T-helper 22 cell (primary cell): ENCODE data around the gene ARRDC2.
"Not testable (repeated sequence)": the region's sequence is repeated elsewhere in the genome, so short reads cannot be mapped to it uniquely, and the experiment has no call there.

ENCODE experiments used
- DNase-seq: peaks from one replicate; pipeline ENCODE4 v3.0.0-alpha.2; 2020; ENCODE audit warnings: low read depth

Gene ARRDC2

DNA sequence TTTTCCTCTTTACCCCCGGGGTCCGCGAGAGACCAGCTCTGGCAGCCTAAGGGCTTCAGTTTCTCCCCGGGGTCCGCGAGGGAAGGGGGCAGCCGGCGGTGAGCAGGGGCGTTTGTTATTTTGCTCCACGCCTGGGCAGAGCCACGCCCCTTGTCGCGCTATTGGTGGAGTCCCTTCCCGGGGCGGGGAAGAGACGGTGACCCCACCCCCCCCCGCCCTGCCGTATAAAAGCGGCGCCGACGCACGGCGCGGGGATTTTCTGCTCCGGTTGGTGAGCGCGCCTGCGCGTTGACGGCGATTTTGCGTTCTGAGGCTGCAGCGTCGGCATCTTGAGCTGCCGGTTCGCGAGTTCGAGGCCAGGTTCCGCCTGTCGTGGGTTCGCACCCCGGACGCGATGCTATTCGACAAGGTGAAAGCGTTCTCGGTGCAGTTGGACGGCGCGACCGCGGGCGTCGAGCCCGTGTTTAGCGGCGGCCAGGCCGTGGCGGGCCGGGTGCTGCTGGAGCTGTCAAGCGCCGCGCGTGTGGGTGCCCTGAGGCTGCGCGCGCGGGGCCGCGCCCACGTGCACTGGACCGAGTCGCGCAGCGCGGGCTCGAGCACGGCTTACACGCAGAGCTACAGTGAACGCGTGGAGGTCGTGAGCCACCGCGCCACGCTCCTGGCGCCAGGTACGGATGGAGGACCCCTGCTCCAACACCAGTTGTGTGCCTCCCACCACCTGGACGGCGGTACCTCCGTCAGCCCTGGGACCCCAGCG lies at the start of gene ARRDC2:
TSS of gene ARRDC2 (plus strand) at position 254 of the 757 bp plus-strand sequence. CDS start at position 395, 141 bp downstream.
- DNase-seq, result peak; percentile 83

DNA sequence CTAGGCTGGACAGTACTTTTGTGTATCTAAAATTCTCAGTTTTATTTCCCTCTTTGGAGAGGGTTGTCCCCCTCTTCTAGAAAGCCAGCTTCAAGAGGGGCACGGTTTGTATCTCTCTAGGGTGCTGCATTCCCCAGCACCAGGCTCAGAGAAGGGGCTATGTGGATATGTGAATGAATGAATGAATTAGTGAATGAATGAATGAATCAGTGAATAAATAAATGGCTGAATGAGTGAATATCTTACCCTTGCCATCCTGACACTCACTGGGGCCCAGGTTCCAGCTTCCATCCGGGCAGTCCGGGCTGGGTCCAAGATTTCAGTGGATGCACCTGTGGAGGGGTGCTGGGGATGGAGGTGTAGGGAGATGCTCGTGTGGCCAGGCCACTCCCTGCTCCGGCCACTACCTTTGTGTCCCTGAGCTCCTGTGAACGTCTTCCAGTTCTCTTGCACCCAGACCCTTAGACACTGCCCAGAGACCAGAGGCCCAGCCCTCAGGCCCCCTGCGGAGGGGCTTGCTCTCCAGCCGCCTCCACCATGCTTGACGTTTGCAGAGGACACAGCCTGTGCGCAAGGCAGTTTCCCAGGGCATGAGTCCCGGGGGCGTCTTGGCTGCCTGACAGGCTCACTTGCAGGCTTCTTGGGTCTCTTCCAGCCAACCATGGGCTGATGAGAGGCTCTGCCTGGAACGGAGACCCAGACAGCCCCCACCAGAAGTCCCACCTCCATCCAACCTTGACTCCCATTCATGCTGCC lies 43.9 kb upstream of the ARRDC2 start:
- DNase-seq, result no peak

DNA sequence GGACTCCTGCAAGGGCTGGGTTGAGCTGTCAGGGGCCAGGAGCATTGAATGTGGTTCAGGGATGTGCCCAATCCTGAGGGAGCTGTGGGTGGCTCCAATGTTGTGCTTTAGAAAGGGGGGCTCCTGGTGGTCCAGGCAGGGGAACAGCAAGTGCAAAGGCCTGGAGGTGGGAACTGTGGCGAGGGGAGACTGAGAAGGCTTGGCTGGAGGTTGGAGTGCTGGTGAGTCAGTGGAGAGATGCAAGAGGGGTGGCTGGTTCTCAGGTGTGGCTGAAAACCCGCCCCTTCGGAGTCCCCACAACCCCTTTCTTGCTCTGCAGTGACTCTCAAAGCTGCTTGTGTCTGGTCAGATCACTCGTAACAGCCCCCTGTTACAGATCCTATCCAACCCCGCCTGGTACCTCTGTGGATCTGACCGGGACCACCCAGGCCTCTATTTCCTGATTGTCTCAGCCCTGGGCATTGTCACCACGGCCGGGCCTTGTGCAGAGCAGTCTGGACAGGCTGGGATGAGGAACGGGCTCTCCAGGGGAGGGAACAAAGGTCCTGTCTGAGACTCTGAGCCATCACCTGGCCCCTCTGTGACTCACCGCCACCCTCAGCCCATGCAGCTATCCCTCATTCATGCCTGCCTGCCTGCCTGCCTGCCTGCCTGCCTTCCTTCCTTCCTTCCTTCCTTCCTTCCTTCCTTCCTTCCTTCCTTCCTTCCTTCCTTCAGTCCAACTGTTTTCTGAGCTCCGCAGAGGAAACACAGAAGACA lies 42.4 kb upstream of the ARRDC2 start:
- no peak for DNase-seq

DNA sequence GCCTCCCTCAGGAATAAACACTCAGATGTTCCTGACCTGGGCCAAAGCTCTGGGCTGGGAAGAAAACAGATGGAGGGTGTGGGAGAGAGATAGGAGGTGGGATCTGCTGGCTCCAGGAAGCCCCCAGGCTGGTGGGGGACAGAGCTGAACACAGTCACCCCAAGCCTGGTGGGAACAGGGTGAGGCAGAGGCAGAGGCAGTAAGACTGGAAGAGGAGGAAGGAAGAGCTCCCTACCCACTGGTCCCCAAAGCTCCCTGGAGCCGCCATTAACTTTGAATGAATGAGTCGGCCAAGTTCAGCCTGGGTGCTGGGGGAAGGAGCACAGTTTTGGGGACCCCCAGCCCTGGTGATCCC lies 41.9 kb upstream of the ARRDC2 start:
- no peak for DNase-seq

DNA sequence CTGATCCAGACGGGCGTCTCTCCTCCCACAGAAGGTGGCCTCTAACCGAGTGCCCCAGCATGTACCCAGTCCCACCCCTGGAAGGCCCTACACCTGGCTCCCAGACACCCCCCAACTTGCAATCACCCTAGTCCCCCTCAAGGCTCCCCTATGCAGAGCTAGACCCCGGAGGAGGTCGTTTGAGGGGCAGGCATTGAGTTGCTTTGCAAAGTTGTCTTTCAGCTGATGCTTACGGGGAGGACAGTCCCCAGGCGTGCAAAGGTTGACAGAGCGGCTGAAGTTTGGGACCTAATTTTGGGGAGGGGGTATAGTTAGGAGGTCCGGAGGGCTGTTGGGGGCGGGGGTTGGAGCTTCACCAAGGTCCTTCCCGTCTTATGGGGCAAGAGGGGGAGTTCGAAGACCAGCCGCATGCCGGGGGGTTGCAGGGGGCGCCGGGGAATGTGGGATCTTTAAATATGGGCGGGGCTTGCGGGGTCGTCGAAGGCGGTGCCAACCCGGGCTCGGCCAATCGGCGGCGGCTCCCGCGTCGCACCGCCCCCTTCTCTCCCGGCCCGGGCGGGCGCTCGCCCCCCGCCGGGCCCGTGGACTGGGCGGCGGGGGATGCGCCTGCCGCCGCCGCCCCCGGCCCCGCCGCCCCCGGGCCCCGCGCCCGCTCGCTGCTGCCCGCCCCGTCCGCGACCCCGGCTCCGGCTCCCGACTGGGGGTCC lies 41.3 kb upstream of the ARRDC2 start, which contains the start of gene KCNN1:
TSS of gene KCNN1 (plus strand) at position 558 of the 707 bp plus-strand sequence. CDS start 6,782 bp downstream, outside the sequence.
- DNase-seq, result no peak

DNA sequence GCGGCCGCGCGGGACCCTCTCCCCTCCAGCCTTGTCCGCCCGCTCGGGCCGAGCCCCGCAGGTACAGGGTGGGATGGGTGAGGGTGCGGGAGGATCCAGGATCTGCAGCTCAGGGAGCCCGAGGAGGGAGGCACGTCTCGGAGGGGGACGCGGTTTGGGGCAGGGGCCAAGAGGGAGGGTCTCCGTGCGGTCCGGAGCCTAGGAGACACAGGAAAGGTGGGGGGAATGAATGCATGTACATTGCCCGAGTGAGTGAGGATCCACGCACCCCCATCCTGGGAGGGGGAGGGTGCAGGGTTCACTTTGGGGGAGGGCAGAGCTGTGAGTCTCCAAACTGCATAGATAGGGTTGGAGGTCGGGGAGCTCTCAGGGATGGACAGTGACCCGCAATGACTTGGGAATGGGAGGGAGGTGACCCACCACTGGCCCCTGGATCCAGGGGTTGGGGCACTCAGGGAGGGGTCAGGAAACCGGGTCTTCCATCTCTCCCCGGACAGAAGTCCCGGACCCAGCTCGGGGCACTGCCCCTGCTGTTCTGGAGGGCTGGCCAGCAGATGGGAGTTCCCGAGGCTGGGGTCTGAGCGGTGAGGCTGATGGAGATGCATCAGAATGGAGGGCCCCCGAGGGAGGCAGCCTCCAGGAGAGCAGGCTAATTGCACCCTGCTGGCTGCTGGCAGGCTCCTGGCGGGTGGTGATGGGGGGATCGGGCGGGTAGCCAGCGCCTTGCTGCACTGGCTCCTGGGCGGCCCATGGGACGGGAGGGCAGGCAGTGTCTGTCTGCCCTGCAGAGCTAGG lies 40.5 kb upstream of the ARRDC2 start:
- no peak for DNase-seq

DNA sequence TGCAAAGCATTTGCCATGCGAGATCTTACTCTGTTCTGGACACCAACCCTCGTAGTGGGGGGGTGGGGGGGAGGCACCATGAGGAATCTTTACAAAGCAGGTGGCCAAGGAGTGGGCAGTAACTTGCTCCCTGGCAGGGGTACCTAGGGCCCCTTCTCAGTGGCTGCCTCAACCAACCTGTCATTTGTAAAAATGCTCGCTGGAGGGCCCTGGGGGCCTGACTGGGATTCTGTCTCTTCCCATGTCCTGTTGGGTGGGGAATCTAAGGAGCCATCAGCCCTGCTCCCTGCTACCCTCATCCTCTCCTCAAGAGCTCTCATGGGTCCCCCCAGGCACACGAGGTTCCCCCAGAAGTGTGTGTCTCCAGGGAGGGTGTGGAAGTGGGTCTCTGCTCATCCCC lies 39.6 kb upstream of the ARRDC2 start:
- DNase-seq, result no peak

DNA sequence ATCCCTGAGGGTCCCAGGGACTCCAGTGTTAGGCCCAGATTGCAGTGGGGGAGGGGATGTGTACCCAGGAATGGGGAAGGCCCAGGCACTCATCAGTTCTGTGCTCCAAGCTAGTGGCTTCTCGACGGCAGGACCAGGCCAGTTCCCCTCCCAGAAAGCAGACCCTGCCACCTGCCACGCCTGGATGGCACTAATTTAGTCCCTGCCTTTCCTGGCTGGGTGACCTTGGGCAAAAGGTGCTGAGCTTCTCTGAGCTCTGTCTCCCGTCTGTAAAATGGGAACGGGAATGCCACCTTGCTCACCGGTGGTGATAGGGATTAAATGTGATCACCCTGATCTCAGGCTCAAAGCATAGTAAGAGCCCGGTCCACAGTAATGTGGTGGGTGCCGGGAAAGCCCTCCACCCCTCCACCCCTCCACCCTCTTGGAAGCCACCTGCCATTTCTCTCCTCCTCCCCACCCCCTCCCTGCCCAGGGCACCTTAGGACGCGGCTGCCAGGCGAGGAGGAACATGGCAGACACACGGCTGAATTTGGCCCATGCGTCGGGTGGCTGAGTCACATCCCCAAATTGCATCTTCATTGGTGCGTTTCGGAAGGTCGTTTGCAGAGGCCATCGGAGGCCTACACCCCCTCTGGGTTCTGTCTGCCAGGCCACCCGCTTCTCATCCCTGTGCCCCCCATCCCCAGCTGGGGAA lies 38.7 kb upstream of the ARRDC2 start:
- DNase-seq, result no peak

DNA sequence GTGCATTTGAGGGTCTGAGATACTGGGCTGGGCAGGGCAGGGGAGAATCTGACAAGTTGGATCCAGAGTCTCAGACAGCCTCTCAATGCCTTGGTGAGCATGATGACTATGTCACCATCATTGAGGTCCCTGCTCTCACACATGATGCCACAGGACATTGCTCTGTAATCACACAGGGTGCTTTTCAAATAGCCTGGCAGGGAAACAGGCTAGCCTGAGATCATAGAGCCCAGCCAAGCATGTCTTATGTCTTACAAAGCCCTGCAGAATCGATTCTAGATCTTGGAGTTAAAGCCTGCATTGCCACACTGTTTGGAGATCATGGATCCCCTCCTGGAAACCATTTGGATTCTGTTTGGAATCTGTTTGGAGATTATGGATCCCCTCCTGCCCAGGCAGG lies 35.7 kb upstream of the ARRDC2 start:
- DNase-seq, result no peak

DNA sequence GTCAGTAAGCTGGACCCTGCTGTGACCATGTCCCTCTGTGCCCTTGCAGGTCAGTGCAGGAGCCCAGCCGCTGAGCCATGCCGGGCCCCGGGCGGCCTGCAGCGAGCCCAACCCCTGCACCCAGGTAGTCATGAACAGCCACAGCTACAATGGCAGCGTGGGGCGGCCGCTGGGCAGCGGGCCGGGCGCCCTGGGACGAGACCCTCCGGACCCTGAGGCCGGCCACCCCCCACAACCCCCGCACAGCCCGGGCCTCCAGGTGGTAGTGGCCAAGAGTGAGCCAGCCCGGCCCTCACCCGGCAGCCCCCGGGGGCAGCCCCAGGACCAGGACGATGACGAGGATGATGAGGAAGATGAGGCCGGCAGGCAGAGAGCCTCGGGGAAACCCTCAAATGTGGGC lies 34.2 kb upstream of the ARRDC2 start:
- no peak for DNase-seq

DNA sequence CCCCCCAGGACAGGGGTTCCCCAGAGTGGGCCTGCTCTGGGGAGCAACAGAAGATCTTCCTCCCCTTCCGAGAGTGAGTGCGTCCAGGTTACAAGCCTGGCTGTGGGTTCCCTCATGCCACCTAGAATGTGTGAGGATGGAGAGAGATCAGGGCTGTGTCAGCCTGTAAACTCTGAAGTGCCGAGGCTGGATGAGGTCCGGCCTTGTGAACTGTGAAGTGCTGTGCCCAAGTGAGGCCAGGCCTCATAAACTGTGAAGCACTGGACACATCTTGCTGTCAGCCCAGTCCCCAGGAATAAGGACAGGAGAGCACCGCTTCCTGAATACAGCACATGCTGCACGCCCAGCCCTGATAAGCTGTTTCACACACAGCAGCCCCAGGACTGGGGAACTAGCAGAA lies 33.4 kb upstream of the ARRDC2 start:
- DNase-seq, result no peak

DNA sequence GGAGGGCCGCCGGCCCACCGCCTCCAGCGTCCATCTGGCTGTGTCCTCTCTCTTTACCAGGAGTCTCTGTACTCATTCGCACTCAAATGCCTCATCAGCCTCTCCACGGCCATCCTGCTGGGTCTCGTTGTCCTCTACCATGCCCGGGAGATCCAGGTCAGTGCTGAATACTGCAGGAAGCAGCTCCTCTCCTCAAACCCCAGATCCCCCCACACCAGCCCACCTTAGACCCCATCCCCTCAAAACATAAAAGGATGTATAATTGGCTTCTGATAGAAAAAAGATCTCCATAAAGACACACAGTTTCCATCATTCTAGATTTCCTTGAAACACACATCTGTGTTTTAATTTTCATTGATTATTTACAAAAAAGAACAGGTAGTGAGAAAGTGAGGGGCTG lies 32.9 kb upstream of the ARRDC2 start:
- DNase-seq, result no peak

DNA sequence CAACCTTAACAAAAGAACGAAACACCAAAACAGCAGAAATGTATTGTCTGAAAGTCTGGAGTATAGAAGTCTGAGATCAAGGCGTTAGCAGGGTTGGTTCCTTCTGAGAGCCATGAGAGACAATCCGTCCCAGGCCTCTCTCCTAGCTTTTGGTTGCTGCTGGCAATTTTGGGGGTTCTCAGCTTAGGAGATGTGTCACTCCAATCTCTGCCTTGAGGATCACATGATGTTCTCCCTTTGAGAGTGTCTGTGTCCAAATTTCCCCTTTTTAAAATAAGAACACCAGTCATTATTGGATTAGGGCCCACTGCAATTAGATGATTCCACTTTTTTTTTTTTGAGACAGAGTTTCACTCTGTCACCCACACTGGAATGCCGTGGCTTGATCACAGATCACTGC lies 30.9 kb upstream of the ARRDC2 start:
- no peak for DNase-seq

DNA sequence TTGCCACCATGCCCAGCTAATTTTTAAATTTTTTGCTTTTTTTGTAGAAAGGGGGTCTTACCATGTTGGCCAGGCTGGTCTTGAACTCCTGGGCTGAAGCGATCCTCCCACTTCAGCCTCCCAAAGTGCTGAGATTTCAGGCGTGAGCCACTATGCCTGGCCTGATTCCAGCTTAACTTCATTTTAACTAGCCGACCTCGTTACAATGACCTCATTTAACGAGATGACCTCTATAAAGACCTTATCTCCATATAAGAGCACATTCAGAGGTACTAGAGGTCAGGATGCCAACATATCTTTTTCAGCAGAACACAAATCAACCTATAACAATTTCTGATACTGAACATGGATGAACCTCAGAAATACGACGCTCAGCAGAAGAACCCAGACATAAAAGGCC lies 30.5 kb upstream of the ARRDC2 start:
- DNase-seq, result no peak

DNA sequence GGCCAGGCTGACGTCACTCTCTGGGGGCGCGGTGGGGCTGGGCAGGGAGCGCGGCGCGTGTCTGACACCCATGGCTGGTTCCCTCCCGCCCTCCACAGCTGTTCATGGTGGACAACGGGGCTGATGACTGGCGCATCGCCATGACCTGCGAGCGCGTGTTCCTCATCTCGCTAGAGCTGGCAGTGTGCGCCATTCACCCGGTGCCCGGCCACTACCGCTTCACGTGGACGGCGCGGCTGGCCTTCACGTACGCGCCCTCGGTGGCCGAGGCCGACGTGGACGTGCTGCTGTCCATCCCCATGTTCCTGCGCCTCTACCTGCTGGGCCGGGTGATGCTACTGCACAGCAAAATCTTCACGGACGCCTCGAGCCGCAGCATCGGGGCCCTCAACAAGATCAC lies 26.4 kb upstream of the ARRDC2 start:
- no peak for DNase-seq

DNA sequence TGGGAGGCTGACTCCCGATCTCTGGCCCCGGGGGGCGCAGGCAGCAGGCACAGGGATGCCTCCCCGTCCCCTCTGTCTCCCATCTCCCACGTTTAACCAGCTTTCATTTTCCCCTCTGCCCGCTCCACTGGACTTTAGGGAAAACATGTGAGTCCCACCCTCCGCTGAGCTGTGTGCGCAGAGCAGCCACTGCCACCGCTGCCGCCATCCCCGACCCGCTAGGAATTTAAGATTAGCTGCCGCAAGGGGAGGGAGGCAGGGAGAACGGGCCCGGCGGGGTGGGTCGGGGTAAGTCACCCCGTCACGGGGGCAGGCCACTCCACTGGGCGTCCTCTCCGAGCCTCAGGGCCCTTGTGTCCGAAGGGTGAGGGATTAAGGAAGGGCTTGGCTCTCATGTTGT lies 25.5 kb upstream of the ARRDC2 start:
- no peak for DNase-seq

DNA sequence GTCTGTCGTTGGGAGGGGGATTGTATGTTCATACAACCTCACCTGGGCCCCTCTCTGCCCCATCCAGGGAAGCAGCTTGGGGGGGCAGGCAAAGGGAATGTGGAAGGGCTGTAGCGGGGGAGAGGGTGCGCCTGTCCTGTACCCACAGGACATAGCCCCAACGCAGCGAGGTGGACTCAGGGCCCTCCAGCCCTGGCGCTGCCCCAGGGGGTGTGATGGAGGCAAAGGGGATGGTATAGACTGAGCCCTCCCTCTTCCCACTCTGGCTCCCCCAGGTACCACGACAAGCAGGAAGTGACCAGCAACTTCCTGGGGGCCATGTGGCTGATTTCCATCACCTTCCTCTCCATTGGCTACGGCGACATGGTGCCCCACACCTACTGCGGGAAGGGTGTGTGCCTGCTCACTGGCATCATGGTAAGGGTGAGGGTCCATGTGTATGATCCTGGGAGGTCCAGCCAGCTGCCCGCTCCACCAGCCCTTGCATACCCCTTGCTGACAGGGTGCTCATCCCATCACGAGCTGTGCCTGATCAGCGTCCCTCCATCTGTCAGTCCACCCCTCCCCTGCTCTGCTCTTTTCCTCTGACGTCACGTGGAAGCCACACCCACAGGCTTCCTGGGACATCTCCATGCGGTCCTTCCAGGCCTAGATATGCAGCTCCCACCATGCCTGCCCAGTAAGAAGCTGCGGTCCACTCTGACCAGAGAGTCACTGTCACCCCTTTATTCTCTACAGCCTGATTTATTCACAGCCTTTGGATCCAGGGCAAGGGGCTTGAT lies 22.7 kb upstream of the ARRDC2 start:
- DNase-seq, result no peak

DNA sequence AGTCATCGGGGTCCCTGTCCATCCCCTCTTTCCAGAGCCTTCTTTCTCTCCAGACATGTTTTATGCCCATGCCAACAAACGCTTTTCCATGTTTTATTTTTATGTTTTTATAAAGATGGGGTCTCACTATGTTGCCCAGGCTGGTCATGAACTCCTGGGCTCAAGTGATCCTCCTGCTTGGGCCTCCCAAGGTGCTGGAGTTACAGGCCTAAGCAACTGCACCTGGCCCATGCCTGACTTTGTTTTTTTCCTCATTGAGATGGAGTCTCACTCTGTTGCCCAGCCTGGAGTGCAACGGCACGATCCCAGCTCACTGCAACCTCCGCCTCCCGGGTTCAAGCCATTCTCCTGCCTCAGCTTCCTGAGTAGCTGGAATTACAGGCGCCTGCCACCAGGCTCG lies 21.4 kb upstream of the ARRDC2 start:
- DNase-seq, result not testable (repeated sequence)

DNA sequence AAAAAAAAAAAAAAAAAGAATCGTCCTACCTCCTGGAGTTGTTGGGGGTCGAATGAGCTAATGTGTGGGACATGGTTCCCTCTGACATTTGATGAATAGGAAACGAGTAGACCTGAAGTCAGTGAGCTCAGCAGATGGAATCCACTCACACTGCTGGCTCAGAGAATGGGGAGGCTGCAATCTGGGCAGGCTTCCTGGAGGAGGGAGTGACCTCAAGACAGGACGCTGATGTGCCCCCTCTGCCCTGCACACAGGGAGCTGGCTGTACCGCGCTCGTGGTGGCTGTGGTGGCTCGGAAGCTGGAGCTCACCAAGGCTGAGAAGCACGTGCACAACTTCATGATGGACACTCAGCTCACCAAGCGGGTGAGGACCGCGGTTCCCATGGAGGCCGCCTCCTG lies 19.8 kb upstream of the ARRDC2 start:
- DNase-seq, result no peak
